ENCODE data around the gene MACROD2.

Gene MACROD2

DNA sequence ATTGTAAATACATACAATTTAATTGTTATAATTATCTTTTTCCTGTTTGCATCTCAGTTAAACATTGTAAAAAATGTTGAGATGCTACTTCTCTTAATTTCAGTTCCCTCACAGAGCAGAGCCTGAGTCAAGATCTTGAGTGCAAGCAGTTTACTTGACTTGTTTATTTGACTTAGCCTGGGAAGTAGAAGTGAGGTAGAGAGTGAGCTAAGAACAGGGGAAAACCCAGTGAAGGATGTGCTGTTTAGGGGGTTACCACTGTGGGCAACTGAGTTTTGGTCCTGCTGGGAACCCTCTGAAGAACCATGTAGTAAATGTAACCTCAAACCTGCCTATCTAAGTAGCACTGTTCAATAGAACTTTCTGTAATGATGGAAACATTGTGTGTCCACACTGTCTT is 837.3 kb downstream of the MACROD2 start:
- DNase-seq = no peak

DNA sequence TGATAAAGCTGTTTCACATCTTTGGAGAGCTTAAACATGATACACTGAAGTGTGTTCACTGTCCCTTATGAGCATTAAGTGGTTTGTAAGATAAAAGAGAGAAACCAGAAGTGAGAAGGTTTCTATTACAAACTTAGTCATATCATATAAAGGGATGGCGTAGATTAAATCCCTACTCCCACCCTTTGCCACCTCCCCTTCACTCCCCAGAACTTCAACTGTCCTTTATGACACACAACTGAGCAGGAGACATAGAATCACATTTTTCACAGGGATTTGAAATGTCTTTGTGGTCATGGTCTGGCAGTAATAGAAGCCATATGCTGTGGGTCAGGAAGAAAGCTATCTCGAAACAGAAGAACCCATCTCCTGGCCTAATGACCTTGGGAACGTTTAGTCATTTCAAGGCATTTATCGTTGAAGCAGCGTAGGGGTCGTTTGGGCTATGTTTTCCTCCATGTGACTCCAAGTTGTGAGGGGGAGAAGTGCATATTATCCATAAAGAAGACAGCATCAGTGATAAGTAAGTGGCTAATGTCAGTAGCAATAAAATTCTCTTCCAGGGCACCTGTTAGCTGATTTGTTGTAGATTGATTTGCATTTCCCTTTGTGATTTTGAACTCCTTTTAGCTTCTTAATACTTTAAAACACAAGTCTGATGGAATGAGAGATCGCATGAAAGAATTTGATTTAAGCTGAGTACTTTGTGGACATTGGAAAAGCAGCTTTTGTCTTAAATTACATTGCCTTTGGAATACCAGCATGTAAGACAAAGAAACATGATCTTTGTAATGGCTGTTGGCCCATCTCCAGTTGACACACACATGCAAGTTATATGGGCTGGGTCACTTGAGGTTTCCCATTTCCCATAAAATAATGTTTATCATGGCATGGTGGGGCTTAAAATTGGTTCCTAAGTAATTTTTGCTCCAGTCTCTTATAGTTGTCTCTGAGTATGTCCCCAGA is 843.6 kb downstream of the MACROD2 start:
- no peak for DNase-seq

DNA sequence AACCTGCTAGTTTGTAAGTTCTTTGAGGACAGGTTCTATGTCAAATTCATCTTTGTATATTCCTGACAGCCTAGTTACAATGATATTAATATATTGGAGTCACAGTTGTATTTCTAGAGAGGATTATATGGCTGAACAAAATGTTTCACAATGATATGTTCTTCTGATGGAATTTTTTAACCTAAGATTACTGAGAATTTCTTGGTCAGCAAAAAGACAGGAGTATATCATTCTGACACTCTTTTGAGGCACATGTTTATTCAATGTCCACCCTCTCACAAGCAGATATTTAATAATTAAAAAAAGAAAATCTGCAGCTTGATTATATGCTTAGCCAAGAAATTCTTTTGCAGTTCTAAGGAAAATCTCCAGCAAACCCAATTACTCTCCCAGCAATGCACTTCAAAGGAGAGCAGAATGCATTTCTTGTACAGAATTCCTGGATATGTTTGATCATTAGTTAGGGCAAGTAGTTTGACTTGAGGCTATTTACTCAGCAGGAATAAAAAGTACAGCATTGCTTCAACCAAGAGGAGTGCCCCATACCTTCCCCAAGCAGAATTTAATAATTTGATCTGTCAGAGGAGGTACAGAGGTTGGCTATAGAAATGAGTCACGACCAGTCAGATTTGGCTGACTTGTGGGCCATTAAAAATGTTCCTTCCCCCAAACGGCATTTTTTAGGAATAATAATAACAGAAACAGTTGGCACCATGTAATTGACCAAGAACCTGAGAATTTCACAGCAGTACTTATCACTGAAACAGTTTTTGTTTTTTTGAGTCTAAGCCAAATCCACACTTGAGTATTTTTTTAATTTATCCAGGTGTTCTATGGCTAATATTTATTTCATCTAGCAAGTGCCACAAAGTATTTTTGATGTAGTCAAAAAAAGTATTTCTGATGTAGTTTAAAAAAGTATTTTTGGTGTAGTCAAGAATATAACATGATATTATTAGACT is 850.2 kb downstream of the MACROD2 start:
- no peak for DNase-seq

DNA sequence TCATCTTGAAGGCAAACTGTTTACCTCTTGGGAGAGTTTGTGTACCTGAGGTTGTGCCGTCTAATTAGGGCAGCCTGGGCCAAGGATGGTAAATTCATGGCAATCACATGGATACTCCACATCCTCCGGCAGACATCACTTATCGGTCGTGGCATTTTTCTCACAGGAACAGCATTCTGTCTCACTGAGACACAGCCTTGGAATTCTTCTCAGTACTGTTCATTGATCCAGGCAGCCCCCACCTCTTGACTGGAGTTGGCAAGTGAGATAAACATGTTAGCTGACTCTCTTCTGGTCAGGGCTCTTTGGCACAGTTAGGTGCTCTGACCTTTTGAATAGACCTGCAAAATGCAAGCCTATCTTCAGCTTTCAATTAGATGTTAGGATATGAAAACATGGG is 853.5 kb downstream of the MACROD2 start:
- no peak for DNase-seq

DNA sequence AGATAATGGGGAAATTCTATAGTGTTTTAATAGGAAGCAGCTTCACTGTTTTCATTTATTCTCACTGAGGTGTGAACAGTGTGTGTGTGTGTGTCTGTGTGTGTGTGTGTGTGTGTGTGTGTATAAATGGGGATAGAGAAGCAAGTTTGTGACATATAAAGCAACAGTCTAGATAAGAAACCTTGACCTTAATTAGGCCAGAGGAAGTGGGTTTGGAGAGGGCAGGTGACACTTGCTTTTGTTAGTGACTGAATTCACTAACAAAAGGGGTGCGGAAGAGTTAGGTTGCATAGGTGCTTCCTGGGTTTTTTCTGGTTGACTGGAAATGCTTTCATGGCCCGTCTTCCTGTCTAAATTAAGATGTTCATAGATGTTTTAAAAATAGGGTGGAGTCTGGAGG is 857.8 kb downstream of the MACROD2 start:
- DNase-seq = no peak

DNA sequence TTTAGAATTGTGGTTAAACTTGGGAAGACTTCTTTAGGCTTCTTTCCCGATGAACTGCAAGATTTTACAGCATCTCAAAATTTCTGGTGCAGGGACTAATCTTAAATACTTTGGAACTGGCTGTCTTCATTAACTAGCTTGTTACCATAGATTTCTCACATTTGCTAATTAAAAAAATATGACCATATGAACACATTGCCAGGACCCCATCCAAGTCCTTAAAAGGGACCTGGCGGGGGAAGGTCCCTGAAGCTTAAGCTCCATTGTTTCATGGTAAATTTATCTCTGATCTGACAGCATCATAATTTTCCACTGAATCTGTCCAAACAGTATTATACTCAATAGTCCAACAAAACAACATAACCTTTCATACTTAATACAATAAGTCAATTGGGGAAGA is 859.9 kb downstream of the MACROD2 start:
- no peak for DNase-seq

DNA sequence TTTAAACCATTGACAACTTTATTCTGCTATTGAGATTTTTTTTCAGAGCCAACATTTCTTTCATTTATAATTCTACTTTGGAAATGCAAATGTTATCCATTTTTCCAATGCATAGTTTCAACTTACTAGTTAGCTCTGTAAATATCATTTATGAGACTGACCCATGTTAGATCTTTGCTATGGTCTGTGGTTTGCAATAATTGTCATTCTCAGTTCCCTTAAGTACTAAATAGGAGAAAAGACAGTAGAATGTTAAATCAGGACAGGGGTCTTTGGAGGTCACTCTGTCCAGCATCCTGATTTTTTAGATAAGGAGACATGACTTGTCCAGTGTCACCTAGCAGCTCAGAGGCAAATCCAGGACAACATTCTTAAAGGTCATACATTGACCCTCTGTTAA is 864.3 kb downstream of the MACROD2 start:
- DNase-seq = no peak

DNA sequence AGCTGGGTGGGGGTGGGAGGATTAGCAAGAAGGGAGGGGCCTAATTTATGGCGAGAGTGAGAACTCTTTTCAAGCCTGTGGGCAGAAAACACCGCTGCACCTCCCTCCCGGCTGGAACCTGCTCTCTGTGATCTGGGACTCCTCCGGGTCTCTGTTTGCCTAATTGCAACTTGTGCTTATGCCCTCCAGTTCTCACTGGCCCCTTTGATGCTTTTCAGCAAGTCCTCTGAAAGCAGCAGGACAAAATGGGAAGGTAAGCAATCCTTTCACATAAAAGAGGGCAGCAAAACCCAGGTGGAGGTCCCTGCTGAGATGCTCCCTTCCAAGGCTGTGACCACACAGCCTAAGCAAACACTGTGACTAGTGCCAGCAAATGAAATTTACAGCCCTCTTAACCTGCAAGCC is 865.1 kb downstream of the MACROD2 start:
- peak; percentile 63 for DNase-seq

DNA sequence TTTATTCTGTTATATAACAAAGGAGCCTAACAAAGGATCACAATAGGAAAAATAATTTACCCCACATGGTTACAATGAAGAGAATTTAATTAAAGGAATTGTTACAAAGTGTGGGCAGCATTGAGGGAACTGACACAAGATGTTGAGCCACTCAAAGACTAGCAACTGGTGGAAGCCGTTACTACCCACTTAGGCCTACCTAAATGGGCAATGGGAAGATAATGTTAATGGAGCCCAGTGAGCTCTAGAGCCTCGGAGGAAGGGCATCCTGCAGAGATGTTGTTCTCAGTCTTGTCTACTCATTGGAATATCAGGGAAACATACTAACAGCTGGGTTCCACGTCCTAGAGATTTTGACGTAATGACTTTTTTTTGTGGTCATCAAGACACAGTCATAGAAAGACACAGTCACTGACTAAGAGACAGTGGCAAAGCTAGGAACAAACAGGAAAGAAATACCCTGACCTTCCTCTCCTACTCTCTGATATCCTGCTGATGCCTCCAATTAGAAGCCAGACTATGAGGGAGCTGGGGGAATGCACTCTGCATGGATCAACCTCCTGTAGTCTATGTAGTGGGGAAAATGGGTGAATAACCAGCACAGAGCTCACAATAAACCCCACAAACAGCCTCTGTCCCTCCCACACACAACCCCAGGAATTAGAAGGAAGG is 865.8 kb downstream of the MACROD2 start:
- no peak for DNase-seq

DNA sequence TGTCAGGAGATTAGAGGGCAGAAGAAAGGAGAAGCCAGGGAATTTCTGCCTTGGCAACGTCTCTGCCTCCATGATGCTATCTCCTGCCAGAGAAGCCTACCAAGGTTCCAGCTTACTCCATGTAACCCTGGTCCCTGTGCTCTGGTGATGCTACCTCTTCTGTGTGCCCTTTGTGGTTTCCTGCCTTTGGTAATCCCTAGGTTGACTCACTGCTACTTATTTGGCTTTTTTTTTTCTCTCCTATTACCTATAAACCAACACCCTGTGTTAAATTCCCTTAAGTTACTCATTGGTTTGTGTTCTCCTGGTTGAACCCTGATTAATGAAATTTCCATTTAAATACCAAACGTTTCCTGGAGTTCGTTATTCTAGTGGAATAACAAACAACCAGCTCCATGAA is 869.9 kb downstream of the MACROD2 start:
- no peak for DNase-seq

DNA sequence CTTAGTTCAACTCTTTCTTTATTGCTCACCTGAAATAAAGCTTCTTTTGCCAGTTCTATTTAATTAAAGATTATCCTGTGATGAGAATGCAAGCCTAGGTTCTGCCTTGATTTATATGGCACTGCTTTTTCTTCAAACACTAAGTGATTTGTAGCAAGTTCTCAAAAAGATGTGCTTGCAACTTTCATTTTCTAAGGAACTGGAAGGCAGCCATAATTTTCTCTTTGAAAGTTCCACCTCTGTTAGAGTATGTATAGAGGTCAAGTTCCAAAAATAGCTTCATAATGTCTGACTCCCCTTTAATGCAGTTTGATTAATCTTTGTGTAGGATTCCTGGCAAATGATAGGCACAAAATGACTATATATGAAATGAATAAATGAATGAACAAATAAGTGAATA is 870.4 kb downstream of the MACROD2 start:
- DNase-seq = no peak

DNA sequence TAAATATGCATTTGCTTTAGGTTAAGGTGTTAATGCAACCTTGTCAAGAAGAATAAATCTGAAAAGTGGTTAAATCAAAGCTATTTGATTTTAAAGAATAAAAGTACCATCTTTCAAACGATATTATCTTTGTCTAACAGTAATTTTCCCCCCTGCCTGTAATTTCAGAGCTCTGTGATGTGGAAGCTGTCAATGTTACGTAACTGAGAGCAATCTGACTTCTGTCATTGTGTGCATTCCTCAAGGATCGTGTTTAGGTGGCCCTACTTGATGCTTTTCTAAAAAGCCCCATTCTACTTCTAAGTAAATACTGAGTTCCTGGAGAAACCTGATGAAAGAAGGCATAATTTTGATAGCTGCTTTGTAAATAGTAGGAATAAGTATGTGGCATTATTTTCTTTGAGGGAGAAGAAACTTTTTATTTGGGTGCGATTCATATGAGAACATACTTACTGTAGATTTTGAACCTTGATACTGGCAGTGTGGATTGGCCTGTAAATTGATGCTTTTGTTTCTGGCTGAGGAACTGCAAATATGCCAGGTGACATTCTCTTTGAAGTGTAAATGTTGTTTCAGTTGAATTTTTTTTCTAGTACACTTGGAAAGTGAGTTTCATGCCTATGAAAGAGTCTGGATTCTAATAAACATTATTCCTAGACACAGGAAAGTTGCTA is 871.7 kb downstream of the MACROD2 start:
- no peak for DNase-seq

DNA sequence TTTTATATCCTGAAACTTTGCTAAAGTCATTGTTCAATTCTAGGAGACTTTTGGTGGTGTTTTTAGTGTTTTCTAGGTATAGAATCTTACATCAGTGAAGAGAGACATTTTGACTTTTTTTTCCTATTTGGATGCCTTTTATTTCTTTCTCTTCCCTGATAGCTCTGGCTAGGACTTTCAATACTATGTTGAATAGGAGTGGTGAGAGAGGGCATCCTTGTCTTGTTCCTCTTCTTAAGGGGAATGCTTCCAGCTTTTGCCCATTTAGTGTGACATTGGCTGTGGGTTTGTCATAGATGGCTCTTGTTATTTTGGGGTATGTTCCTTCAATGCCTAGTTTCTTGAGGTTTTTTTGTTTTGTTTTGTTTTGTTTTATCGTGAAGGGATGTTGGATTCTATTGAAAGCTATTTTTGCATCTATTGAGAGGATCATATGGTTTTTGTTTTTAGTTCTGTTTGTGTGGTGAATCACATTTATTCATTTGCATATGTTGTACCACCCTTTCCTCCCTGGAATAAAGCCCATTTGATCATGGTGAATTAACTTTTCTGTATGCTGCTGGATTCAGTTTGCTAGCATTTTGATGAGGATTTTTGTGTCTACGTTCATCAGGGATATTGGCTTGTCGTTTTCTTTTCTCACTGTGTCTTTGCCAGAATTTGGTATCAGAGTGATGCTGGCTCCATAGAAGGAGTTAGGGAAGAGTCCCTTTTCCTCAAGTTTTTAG is 882.1 kb downstream of the MACROD2 start:
- no peak for DNase-seq

DNA sequence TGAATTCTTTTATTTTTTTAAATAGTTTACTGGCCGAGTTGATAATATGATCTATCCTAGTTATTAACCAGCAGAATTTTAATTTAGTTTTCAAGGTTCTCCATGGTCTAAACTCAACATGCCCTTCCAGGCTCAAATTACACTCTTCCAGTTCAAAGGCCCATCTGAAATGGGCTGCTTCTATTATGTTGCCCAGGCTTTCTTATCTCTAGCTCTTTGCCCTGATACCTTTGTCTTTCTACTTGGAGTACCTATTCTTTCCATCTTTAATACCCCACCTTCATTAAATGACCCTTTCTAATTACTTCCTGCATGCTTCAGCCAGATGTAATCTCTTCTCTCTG is 883.3 kb downstream of the MACROD2 start:
- DNase-seq = no peak

DNA sequence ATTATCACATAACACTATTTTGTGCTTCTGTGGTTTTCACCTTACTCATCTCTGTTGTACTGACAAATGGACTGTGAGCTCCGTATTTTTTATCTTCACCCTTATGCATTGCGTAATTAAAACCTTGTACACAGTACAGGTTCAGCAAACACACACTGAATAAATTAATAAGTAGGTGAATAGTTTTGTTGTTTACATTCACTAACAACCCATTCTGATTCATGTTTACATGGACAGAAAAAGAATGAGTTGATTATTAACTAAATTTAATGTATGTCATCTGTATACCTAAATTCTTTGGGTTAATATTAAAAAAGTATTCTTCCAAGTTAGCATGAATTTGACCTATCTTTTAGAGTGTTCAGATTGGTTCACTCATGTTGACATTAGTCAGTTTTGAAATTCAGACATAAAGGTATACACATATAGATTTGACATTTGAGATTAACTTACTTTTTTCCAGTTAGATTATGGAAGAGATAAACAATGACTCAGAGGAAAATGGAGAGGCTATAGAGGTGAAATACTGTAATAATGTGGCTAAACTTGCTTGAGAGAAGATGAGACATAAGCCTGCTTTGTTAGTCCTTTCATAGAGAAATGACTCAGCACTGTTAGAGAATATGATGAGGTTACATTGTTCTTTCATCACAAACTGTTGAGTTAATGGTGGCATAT is 883.8 kb downstream of the MACROD2 start:
- peak in 1 of 2 experiments; percentile 29 for DNase-seq

DNA sequence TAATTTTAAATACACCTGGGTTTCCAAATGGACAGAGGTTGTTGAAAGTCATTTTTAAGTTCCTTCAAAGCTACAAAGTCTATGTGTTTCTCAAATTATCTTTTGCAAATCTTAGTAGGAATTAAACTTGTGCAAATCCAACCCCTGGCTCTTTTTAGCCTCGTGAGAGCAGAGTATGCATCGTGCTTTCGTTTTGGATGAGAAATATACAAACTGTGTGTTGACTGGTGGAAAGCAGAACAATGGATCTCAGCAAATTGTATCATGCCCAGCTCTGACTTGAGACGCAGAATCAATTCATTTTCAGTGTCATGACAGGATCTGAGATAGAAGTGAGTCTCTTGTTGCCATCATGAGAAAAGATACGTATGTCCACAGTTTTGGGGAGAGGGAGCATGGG is 884.5 kb downstream of the MACROD2 start:
- DNase-seq = peak in 1 of 2 experiments; percentile 6

DNA sequence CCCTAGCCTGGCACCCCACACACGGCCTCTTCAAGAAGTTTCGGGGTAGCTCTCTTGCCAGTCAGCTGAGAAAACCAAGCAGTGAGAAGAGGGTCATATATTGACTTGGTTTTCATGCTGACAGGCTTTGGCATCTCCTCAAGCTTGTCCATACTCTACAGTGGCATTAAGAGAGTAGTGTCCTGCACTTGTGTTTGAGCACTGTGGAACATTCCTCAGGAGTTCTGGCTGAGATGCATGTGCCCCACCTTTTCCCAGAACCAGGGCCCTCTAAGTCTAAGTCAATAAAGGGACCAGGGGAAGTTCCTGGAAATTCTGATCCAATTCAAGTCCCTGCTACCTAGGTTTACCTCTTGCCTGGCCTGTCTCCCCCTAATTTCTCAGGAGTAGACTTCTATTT is 886.2 kb downstream of the MACROD2 start:
- DNase-seq = no peak

DNA sequence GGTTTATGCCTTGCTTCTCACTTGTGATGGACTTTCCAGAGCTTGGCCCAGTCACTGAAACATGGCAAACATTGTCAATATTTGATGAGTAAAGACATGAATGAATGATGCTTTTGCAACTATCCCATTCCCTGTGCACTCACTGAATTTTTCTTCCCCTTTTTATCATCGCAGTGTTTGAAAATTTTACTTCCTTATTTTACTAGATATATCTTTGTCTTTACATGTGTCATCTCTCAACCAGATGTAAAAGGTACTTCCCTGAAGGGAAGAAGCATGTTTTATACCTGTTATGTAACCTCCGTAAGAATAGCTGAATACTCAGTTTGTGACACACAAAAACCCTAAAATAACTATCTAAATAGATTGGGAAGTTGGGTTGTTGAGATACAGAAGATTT is 886.8 kb downstream of the MACROD2 start:
- DNase-seq = no peak

DNA sequence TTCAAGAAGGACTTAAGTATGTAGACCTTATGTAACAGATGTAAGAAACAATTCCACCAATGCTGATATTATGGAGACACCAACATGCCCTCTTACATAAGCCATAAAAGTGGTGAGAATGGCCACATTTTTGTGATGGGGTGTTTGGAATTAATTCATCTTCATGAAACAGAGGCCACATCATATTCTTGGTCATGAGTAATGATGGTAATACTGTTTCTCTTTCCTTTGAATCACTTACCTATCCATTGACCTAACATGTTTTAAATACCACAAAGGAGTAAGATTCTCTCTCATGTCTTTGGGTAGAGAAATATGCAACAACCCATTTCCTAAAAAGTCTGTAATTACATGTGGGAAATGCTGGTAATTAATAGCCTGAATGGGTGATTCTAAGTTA is 887.5 kb downstream of the MACROD2 start:
- DNase-seq = no peak

DNA sequence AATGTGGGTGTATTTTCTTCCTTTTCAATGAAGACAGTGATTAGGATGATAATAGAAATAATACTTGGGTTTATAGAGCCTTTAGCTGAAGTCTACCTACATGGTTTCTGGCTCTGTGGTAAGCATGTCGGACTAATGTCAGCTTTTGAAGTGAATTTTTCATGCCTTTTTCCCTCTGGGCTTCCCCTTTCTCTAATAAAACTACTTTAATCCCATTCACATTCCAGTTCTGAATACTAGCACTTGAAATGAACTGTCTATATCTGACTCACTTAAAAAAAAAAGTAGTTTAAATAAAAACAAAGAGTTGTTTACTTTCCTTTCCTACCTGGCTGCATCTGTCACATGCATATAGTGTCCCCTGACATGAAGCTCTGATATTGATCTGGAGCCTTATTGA is 888.0 kb downstream of the MACROD2 start:
- no peak for DNase-seq

DNA sequence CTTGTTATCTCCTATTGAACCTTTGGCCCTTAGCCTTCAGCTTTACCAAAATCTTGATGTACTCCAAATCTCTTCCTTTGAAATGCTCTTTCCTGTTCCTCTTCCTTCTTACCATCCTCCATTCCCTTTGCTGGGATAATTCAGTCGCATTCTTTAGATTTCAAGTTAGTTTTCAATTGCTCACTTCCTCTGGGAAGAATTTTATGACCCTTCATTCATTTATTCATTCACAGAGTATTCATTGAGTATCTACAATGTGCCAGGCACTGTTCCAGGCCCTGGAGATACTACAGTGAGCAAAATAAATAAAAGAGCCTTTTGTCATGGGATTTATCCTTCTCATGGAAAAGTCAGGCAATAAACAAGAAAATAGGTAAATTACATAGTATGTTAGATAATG is 890.3 kb downstream of the MACROD2 start:
- DNase-seq = no peak
